HUES64 (cell line): ENCODE data around the gene CBX7.

ENCODE experiments used
- H3K27ac ChIP-seq: 2 replicates; pipeline ENCODE4 v1.7.0; 2013; ENCODE audit warnings: low read depth, low read length, inconsistent platforms
- H3K27me3 ChIP-seq: 2 replicates; pipeline ENCODE4 v1.6.1; 2013; ENCODE audit warnings: mild to moderate bottlenecking, low read length; ENCODE audit not compliant: insufficient read depth
- H3K36me3 ChIP-seq: 2 replicates; pipeline ENCODE4 v1.6.1; 2013; ENCODE audit warnings: mild to moderate bottlenecking, low read length; ENCODE audit not compliant: insufficient read depth
- H3K4me1 ChIP-seq: 2 replicates; pipeline ENCODE4 v1.6.1; 2013; ENCODE audit warnings: mild to moderate bottlenecking, low read length, moderate library complexity; ENCODE audit not compliant: insufficient read depth
- H3K4me3 ChIP-seq: 2 replicates; pipeline ENCODE4 v1.5.1; 2013; ENCODE audit warnings: mild to moderate bottlenecking, low read length, moderate library complexity
- H3K9ac ChIP-seq: 2 replicates; pipeline ENCODE4 v1.6.1; 2013; ENCODE audit warnings: mild to moderate bottlenecking, low read depth, low read length
- H3K9me3 ChIP-seq: 2 replicates; pipeline ENCODE4 v1.6.1; 2013; ENCODE audit warnings: low read depth, low read length; ENCODE audit not compliant: insufficient read depth
- WGBS: fragments of 150-250, 120-280 bp; methylation state at CpG from one replicate; pipeline ENCODE4 v1.1.7; 2013; ENCODE audit warnings: missing lambda C conversion rate; 5-methylcytosine and 5-hydroxymethylcytosine counted together

The CBX7 gene

DNA sequence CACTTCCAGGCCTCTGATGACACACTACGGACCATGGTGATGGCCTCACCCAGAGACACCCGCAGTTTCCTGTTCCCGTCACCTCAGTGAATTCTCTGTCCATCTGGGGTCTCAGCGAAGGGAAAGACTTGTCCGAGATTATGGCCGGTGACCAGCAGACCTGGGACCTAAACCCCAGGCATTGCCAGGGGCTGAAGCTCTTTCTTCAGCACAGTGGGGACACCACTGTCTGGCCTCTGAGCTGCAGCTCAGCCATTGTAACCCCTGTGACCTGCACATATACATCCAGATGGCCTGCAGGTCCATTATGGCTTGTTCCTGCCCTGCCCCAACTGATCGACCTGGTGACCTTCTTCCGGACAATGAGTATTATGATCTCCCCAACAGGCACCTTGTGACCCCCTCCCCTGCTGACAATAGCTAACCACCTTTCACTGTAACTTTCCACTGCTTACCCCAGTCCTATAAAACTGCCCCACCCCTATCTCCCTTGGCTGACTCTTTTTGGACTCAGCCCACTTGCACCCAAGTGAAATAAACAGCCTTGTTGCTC is 22.3 kb downstream of the CBX7 start:
- 87% methylated on average over 8 of the region's 8 CpGs for WGBS
- no peaks in the 10 kb centered on the region for H3K27me3 ChIP-seq
- peaks cover 16% of the 10 kb centered on the region for H3K4me1 ChIP-seq
- H3K27ac ChIP-seq, result no peak overlapping the region
- no peaks in the 10 kb centered on the region for H3K36me3 ChIP-seq
- no peaks in the 10 kb centered on the region for H3K9me3 ChIP-seq
- H3K9ac ChIP-seq, result no peak overlapping the region
- no peak overlapping the region for H3K4me3 ChIP-seq

- Histone ChIP-seq H3K9me3 (no peaks in the 10 kb centered on the region), H3K27ac (no peak overlapping the region), H3K27me3 (no peaks in the 10 kb centered on the region), H3K4me1 (peaks cover 16% of the 10 kb centered on the region), H3K36me3 (no peaks in the 10 kb centered on the region), H3K9ac (no peak overlapping the region), H3K4me3 (no peak overlapping the region)
- 92% methylated on average over 9 of the region's 9 CpGs for WGBS
These were observed 22.7 kb downstream of the CBX7 start for GRCh38 chr22:39129746-39130145.

DNA sequence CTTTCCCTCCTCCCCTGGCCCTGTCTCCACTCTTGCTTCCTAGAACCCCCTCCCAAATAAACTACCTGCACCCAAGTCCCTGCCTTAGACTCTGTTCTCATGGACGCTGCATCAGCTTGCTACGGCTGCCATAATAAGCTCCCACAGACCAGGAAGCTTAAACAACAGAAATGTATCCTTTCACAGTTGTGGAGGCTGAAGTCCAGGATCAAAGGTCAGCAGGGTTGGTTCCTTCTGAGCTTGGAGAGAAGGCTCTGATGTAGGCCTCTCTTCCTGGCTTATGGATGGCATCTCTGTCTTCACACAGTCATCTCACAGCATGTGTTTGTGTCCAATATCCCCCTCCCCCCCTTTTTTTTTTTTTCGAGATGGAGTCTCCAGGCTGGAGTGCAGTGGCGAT is 23.4 kb downstream of the CBX7 start:
- no peak overlapping the region for H3K27ac ChIP-seq
- H3K9me3 ChIP-seq, result no peaks in the 10 kb centered on the region
- H3K36me3 ChIP-seq, result no peaks in the 10 kb centered on the region
- WGBS, result 93% methylated on average over 3 of the region's 4 CpGs
- no peak overlapping the region for H3K4me3 ChIP-seq
- no peaks in the 10 kb centered on the region for H3K27me3 ChIP-seq
- H3K9ac ChIP-seq, result no peak overlapping the region
- peaks cover 16% of the 10 kb centered on the region for H3K4me1 ChIP-seq

- H3K4me1 ChIP-seq, result peaks cover 16% of the 10 kb centered on the region
- H3K9ac ChIP-seq, result no peak overlapping the region
- no peak overlapping the region for H3K4me3 ChIP-seq
- WGBS, result 87% methylated on average over 6 of the region's 6 CpGs
- H3K36me3 ChIP-seq, result no peaks in the 10 kb centered on the region
- H3K27me3 ChIP-seq, result no peaks in the 10 kb centered on the region
- no peaks in the 10 kb centered on the region for H3K9me3 ChIP-seq
- H3K27ac ChIP-seq, result no peak overlapping the region
These were observed 24.0 kb downstream of the CBX7 start for GRCh38 chr22:39128508-39128907.

GRCh38 chr22:39125622-39126021 is 26.9 kb downstream of the CBX7 start:
- WGBS, result 95% methylated on average over 5 of the region's 5 CpGs
- H3K9ac ChIP-seq, result no peak overlapping the region

DNA sequence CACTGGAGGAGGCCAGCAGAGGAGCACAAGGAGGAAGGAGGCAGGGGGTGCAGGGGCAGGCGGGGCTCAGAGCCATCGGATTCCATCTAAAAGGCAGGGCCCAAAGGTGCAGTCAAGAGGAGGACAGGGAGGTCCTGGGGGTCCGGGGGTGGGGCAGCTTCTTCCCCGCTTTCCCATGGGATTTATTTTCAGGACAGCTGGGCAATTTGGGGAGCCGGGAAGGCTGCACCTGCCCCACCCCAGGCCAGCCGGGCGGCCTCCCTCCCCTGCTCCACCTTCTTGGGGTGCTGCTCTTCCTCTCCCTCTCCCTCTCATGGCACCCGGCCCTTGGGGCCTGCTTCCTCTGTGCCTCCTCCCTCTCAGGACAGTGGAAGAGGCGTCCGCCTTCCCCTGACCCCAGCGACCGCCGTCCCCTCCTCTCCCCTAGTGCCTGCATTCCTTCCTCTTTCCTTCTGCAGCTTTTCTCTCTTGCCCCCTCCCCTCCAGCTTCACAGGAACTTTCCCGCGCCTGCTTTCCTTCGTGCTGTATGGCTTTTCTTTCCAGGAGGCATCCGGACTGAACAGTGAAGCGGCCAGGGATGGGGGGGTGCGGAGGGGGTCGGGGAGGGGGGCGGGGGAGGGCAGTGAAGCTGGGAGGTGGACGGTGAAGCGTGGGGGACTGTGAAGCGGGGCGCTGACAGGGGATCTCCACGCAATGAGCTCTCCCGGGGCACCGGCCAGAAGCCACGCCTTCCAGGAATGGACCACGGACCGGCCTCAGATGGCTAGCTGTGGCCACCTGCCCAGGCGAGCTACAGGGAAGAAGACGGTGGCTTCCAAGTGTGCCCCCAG is 28.5 kb downstream of the CBX7 start:
- Histone ChIP-seq H3K9ac (no peak overlapping the region), H3K9me3 (no peaks in the 10 kb centered on the region), H3K4me3 (peak overlapping the region; percentile 32; the same call in 1 of the 2 replicates), H3K36me3 (no peaks in the 10 kb centered on the region), H3K27me3 (no peaks in the 10 kb centered on the region), H3K27ac (no peak overlapping the region), H3K4me1 (no peaks in the 10 kb centered on the region)
- 30% methylated on average over 33 of the region's 33 CpGs for WGBS

More at GRCh38 chr22:39125622-39126021, 26.9 kb downstream of the CBX7 start:
- Histone ChIP-seq H3K27ac (no peak overlapping the region), H3K27me3 (no peaks in the 10 kb centered on the region), H3K9me3 (no peaks in the 10 kb centered on the region), H3K4me1 (peaks cover 5% of the 10 kb centered on the region; the same call in 1 of the 2 replicates), H3K4me3 (no peak overlapping the region), H3K36me3 (no peaks in the 10 kb centered on the region)

DNA sequence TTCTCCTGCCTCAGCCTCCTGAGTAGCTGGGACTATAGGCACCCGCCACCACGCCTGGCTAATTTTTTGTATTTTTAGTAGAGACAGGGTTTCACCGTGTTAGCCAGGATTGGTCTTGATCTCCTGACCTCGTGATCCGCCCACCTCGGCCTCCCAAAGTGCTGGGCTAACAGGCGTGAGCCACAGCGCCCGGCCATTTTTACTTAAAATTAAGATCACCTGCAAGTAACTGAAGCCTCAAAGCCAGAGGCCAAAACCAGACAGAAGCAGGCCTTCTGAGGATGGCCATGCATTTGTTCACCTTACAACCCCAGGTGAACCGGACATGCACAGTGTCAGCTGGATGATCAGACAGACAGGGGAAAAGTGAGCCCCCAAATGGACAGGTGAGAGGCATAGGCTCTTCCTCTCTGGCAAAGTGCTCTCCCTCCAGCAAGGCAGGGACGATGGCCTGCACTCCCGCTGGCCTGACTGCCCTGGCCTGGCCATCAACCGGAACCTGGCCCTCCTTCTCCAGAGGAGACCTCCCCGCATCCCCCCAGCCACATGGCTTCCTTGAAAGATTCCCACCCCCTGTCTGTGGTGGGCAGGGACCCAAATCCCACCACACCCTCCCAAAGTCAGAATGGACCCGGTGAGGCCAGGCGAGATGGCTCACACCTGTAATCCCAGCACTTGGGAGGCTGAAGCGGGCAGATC is 29.6 kb downstream of the CBX7 start:
- no peak overlapping the region for H3K27ac ChIP-seq

DNA sequence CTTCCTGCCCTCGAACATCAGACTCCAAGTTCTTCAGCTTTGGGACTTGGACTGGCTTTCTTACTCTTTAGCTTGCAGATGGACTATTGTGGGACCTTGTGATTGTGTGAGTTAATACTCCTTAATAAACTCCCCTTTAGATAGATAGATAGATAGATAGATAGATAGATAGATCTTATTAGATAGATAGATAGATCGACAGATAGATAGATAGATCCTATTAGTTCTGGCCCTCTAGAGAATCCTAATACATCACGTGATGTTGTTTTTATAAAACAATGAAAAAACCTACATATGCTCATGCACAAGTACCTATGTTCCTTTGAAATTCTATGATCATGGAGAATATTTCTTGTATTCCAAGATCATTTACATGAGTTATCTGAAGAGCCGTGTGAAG is 31.5 kb downstream of the CBX7 start:
- 85% methylated on average over 2 of the region's 4 CpGs for WGBS
- Histone ChIP-seq H3K36me3 (no peaks in the 10 kb centered on the region), H3K4me1 (peaks cover 1% of the 10 kb centered on the region; the same call in 1 of the 2 replicates)

More for the DNA sequence above, 29.6 kb downstream of the CBX7 start:
- H3K4me1 ChIP-seq, result no peaks in the 10 kb centered on the region
- H3K9ac ChIP-seq, result no peak overlapping the region
- no peaks in the 10 kb centered on the region for H3K9me3 ChIP-seq
- WGBS, result 97% methylated on average over 17 of the region's 17 CpGs
- no peak overlapping the region for H3K4me3 ChIP-seq
- no peaks in the 10 kb centered on the region for H3K36me3 ChIP-seq
- H3K27me3 ChIP-seq, result peaks cover 5% of the 10 kb centered on the region

DNA sequence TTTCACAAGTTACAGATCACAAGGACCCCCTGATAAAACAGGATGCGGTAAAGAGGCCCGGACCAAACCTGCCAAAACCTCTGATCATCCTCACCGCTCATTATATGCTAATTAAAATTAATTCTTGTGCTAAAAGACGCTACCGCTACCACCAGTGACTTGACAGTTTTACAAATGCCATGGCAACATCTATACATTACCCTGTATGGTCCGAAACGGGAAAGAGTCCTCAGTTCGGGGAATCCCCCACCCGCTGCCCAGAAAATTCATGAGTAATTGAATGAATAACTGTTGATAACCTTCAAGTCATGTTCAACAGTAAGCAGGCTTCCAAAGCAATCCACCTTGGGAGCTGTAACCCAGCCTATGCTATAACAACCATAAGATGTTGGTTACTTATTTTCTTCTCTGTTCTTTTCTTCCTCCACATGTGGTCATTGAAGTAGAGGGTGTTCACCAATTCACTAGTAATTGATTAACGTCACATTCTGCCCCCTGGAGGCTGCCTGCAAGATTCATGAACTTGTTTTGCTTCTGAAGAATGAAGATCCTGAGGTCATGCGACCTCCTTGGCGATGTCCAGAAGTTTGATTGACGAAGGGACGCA is 34.8 kb downstream of the CBX7 start:
- H3K4me3 ChIP-seq, result no peak overlapping the region

More for the DNA sequence above, 31.5 kb downstream of the CBX7 start:
- Histone ChIP-seq H3K9ac (no peak overlapping the region), H3K4me3 (no peak overlapping the region), H3K27me3 (peaks cover 10% of the 10 kb centered on the region), H3K9me3 (no peaks in the 10 kb centered on the region), H3K27ac (no peak overlapping the region)

DNA sequence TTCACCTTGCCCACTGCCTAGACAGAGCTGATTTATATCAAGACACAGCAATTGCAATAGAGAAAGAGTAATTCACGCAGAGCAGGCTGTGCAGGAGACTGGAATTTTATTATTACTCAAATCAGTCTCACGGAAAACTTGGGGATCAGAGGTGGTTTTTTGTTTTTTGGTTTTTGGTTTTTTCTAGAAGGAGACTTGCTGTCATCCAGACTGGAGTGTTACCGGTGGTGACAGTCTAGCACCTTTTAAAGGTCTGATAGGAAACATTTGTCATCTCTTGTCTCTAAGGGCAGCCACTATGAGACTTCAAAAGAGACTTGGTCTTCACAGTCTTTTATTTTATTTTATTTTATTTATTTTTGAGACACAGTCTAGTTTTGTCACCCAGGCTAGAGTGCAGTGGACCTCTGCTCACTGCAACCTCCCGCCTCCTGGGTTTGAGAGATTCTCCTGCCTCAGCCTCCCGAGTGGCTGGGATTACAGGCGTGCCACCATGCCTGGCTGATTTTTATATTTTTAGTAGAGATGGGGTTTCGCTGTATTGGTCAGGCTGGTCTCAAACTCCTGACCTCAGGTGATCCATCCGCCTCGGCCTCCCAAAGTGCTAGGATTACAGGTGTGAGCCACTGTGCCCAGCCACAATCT is 36.4 kb downstream of the CBX7 start:
- Histone ChIP-seq H3K4me1 (peaks cover 20% of the 10 kb centered on the region), H3K36me3 (no peaks in the 10 kb centered on the region), H3K9me3 (no peaks in the 10 kb centered on the region), H3K27me3 (peaks cover 31% of the 10 kb centered on the region), H3K27ac (no peak overlapping the region), H3K4me3 (no peak overlapping the region), H3K9ac (no peak overlapping the region)
- 89% methylated on average over 9 of the region's 9 CpGs for WGBS

More for the DNA sequence above, 34.8 kb downstream of the CBX7 start:
- Histone ChIP-seq H3K27ac (no peak overlapping the region), H3K9me3 (no peaks in the 10 kb centered on the region), H3K4me1 (peaks cover 20% of the 10 kb centered on the region), H3K27me3 (peaks cover 31% of the 10 kb centered on the region), H3K36me3 (no peaks in the 10 kb centered on the region), H3K9ac (no peak overlapping the region)
- 70% methylated on average over 14 of the region's 14 CpGs for WGBS
